ENCODE data around the gene WDR36.

DNA sequence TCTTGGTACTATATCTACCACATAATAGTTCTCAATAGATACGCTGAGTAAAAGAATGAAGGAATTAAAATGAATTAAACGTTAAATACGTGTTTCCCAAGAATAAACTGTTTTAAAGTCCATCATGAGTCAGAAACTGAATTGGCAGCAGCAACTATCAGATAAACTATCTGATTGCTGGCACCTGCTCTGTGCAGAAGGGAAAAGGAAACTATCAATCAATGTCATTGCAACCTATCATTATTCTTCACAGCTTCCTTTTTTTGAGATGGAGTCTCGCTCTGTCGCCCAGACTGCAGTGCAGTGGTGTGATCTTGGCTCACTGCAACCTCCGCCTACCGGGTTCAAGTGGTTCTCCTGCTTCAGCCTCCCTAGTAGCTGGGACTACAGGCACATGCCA lies 8.8 kb upstream of the WDR36 start:
- TF ChIP-seq, protein P1, sequence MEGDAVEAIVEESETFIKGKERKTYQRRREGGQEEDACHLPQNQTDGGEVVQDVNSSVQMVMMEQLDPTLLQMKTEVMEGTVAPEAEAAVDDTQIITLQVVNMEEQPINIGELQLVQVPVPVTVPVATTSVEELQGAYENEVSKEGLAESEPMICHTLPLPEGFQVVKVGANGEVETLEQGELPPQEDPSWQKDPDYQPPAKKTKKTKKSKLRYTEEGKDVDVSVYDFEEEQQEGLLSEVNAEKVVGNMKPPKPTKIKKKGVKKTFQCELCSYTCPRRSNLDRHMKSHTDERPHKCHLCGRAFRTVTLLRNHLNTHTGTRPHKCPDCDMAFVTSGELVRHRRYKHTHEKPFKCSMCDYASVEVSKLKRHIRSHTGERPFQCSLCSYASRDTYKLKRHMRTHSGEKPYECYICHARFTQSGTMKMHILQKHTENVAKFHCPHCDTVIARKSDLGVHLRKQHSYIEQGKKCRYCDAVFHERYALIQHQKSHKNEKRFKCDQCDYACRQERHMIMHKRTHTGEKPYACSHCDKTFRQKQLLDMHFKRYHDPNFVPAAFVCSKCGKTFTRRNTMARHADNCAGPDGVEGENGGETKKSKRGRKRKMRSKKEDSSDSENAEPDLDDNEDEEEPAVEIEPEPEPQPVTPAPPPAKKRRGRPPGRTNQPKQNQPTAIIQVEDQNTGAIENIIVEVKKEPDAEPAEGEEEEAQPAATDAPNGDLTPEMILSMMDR (conservative IDR thresholded peaks at IDR 0.05; ENCODE audit: low read depth, low read length): no peak
- TF ChIP-seq POLR2A (IDR thresholded peaks at IDR 0.05; ENCODE audit: low read depth, low read length) (no peak), RFX5 (IDR thresholded peaks at IDR 0.05; ENCODE audit: low read depth, low read length) (no peak), SMC3 (IDR thresholded peaks at IDR 0.05; ENCODE audit: low read depth, low read length) (no peak), MAFK (IDR thresholded peaks at IDR 0.05; ENCODE audit: low read depth, low read length) (no peak), RAD21 (IDR thresholded peaks at IDR 0.05; ENCODE audit: low read length) (no peak), RCOR1 (IDR thresholded peaks at IDR 0.05; ENCODE audit: insufficient replicate concordance, low read length) (no peak)
- TF ChIP-seq, protein P2, sequence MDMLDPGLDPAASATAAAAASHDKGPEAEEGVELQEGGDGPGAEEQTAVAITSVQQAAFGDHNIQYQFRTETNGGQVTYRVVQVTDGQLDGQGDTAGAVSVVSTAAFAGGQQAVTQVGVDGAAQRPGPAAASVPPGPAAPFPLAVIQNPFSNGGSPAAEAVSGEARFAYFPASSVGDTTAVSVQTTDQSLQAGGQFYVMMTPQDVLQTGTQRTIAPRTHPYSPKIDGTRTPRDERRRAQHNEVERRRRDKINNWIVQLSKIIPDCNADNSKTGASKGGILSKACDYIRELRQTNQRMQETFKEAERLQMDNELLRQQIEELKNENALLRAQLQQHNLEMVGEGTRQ (IDR thresholded peaks at IDR 0.05; ENCODE audit: low read depth, low read length): no peak

Measured in IMR-90 (cell line).